ENCODE results near the gene CLEC18C. TPM values are rescaled to one million over a fixed set of nuclear protein-coding genes. Genes with fewer than 3 reads are reported as not detected.
"Not testable (repeated sequence)": the region's sequence is repeated elsewhere in the genome, so short reads cannot be mapped to it uniquely, and the experiment has no call there.

CLEC18C gene
- total RNA-seq, 1 experiment from 2014 or later: 0.48 TPM

DNA sequence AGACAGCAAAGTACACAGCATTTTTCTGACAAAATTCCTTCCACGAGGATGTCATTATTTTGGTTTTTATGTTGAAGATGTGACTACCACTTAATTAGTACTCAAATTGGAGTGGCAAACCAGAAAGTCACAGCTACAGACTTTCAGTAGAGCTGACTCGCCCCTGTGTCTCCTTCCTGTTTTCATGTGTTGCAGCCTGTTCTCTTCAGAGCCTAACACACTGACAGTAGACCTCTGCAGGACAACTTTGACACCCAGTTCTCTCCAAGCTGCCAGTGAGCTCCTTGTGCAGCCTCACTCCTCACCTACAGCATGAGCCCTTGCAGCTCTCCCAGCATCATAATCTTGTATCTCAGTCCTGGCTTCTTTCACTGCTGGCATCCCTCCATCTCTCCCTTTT, 49.0 kb downstream of the CLEC18C start:
- H3K4me1 Mint-ChIP-seq; H3K9me3 Mint-ChIP-seq; CTCF ChIA-PET; POLR2A ChIA-PET; H3K27ac Mint-ChIP-seq; DNase-seq (ENCODE audit: low spot score); H3K27me3 Mint-ChIP-seq (ENCODE audit: low read depth); ATAC-seq; H3K4me3 Mint-ChIP-seq: not testable (repeated sequence)
- peaks cover 40% of the 10 kb centered on the region for H3K36me3 Mint-ChIP-seq

DNA sequence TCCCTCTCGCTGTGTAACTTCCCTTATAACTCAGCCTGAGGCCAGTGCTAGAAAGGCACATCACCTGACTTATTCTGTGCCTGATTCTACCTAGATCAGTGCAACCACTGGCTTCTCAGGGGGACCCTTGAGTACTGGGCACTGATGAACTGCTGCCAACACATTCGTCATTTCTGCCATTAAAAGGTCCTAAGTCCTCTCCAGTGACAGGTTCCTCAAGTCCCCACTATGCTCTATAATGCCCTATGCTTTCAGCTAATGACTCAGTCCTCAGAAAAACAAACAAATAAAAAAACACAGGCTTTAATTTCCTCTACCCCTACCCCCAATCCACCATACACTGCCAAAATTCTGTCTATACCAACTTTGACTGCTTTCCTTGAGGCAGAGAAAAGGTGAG, 49.6 kb downstream of the CLEC18C start:
- DNase-seq (ENCODE audit: low spot score); H3K4me3 Mint-ChIP-seq; H3K4me1 Mint-ChIP-seq; H3K9me3 Mint-ChIP-seq; POLR2A ChIA-PET; H3K27ac Mint-ChIP-seq; CTCF ChIA-PET; H3K27me3 Mint-ChIP-seq (ENCODE audit: low read depth); ATAC-seq: not testable (repeated sequence)
- H3K36me3 Mint-ChIP-seq: peaks cover 42% of the 10 kb centered on the region

DNA sequence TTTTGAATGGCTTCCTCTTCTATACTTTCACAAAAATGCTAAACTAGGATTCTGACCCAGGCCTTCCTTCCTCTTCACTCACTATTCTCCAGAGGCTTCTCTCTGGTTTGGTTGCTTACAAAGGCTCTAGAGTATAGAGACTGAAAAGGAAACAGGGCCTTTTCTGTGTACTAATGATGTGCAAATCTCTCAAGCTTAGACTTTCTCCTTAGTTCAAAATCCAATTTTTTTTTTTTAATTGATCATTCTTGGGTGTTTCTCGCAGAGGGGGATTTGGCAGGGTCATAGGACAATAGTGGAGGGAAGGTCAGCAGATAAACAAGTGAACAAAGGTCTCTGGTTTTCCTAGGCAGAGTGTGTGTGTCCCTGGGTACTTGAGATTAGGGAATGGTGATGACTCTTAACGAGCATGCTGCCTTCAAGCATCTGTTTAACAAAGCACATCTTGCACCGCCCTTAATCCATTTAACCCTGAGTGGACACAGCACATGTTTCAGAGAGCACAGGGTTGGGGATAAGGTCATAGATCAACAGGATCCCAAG, 50.5 kb downstream of the CLEC18C start:
- H3K36me3 Mint-ChIP-seq: peaks cover 42% of the 10 kb centered on the region
- H3K4me1 Mint-ChIP-seq; H3K27ac Mint-ChIP-seq; POLR2A ChIA-PET; CTCF ChIA-PET; H3K4me3 Mint-ChIP-seq; H3K27me3 Mint-ChIP-seq (ENCODE audit: low read depth); H3K9me3 Mint-ChIP-seq; DNase-seq (ENCODE audit: low spot score); ATAC-seq: not testable (repeated sequence)

DNA sequence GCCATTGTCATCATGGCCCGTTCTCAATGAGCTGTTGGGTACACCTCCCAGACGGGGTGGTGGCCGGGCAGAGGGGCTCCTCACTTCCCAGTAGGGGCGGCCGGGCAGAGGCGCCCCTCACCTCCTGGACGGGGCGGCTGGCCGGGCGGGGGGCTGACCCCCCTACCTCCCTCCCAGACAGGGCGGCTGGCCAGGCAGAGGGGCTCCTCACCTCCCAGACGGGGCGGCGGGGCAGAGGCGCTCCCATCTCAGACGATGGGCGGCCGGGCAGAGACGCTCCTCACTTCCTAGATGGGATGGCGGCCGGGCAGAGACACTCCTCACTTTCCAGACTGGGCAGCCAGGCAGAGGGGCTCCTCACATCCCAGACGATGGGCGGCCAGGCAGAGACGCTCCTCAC, 51.1 kb downstream of the CLEC18C start:
- H3K9me3 Mint-ChIP-seq; H3K4me3 Mint-ChIP-seq; POLR2A ChIA-PET; H3K4me1 Mint-ChIP-seq; DNase-seq (ENCODE audit: low spot score); H3K27me3 Mint-ChIP-seq (ENCODE audit: low read depth); ATAC-seq; H3K27ac Mint-ChIP-seq: not testable (repeated sequence)
- CTCF ChIA-PET: interaction anchor here (0.6 kb wide), 1 partner anchor 301 kb away, joined by 3 read pairs; no protein-coding TSS in a partner anchor
- H3K36me3 Mint-ChIP-seq: peaks cover 39% of the 10 kb centered on the region

DNA sequence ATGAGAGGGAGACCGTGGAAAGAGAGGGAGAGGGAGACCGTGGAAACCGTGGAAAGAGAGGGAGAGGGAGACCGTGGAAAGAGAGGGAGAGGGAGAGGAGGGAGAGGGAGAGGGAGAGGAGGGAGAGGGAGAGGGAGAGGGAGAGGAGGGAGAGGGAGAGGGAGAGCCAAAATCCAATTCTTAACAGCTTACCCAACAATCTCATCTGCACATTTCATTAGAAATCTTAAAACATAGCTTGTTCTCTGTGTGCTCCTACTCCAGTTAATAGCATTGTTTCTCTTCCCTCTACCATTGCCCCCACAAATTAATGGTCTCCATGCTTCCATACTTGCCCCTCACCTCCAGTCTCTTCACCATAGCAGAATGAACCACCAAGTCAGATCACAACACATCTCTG, 51.8 kb downstream of the CLEC18C start:
- DNase-seq (ENCODE audit: low spot score); H3K4me1 Mint-ChIP-seq; CTCF ChIA-PET; POLR2A ChIA-PET; H3K27ac Mint-ChIP-seq; H3K27me3 Mint-ChIP-seq (ENCODE audit: low read depth); H3K4me3 Mint-ChIP-seq; H3K9me3 Mint-ChIP-seq; ATAC-seq: not testable (repeated sequence)
- H3K36me3 Mint-ChIP-seq: peaks cover 36% of the 10 kb centered on the region

DNA sequence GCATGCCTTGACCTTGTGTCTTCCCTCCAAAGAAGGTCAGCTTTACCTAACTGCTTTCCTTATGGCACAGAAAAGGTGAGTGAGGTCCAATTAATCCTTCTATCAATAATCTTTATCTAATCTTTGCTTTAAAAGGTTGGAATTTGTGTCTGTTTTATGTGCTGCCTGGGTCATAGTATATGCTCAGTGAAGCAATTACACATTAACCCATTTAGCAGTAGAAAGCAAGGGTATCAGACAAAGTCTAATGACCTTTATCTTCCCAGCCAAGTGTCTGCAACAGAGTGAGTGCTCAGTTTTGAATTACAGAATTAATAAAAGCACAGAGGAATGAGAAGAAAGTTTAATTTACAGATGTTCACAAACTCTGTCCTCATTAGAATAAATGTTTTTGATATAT, 52.4 kb downstream of the CLEC18C start:
- POLR2A ChIA-PET; H3K4me1 Mint-ChIP-seq; H3K4me3 Mint-ChIP-seq; H3K9me3 Mint-ChIP-seq; CTCF ChIA-PET; H3K27me3 Mint-ChIP-seq (ENCODE audit: low read depth); H3K27ac Mint-ChIP-seq; DNase-seq (ENCODE audit: low spot score); ATAC-seq: not testable (repeated sequence)
- peaks cover 39% of the 10 kb centered on the region for H3K36me3 Mint-ChIP-seq

DNA sequence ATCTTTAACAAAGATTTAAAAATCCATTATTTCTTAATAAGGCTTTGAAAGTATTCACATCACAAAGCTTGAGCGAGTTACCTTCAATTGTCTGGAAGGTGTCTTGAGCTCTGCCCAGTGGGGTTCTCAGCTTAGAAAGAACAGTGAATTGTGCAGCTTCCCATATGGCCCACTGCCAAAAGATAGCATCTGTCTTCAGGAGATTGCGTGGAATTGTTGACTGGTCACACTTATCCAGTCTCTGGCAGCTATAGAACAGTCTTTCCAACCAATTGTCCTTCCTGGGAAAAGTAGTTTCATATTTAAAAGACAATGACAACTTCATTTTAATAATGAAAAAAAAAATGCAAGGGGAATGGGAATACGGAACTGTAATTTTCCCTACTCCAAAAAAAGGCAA, 58.2 kb downstream of the CLEC18C start:
- POLR2A ChIA-PET; CTCF ChIA-PET; H3K9me3 Mint-ChIP-seq; H3K4me1 Mint-ChIP-seq; H3K4me3 Mint-ChIP-seq; DNase-seq (ENCODE audit: low spot score); ATAC-seq; H3K27ac Mint-ChIP-seq; H3K27me3 Mint-ChIP-seq (ENCODE audit: low read depth): not testable (repeated sequence)
- peaks cover 37% of the 10 kb centered on the region for H3K36me3 Mint-ChIP-seq

Other genes starting within 250 kb of the CLEC18C start
- gene CLEC18A, start 222.5 kb upstream of the CLEC18C start, total RNA-seq (2021): 0.26 to 0.46 TPM (median 0.46 TPM) in 3 replicates
- 27.8 to 30.3 TPM (median 28.5 TPM) in 3 replicates for gene PDPR, start 59.5 kb upstream of the CLEC18C start, total RNA-seq (2021)
- gene EXOSC6, start 78.2 kb downstream of the CLEC18C start, total RNA-seq (2021): 26.0 to 27.6 TPM (median 27.3 TPM) in 3 replicates
- 174 to 214 TPM (median 174 TPM) in 3 replicates for gene AARS1, start 115.7 kb downstream of the CLEC18C start, total RNA-seq (2021)
- 34.3 to 38.4 TPM (median 36.1 TPM) in 3 replicates for gene DDX19B, start 125.4 kb downstream of the CLEC18C start, total RNA-seq (2021)
- 42.0 to 47.0 TPM (median 43.7 TPM) in 3 replicates for gene DDX19A, start 173.1 kb downstream of the CLEC18C start, total RNA-seq (2021)